HG03521 (cell line): Measurements from ENCODE around the gene CDH26.
A peak's percentile ranks its signal among the peaks of the same experiment; 100 is the strongest.
"Not testable (repeated sequence)": the region's sequence is repeated elsewhere in the genome, so short reads cannot be mapped to it uniquely, and the experiment has no call there.

Source experiments
- ATAC-seq: cut with Tn5 transposase; IDR thresholded peaks from one replicate; pipeline ENCODE4 v1.9.1; 2021; ENCODE audit warnings: mild to moderate bottlenecking, moderate library complexity; ENCODE audit not compliant: unreplicated experiment

CDH26 gene

DNA sequence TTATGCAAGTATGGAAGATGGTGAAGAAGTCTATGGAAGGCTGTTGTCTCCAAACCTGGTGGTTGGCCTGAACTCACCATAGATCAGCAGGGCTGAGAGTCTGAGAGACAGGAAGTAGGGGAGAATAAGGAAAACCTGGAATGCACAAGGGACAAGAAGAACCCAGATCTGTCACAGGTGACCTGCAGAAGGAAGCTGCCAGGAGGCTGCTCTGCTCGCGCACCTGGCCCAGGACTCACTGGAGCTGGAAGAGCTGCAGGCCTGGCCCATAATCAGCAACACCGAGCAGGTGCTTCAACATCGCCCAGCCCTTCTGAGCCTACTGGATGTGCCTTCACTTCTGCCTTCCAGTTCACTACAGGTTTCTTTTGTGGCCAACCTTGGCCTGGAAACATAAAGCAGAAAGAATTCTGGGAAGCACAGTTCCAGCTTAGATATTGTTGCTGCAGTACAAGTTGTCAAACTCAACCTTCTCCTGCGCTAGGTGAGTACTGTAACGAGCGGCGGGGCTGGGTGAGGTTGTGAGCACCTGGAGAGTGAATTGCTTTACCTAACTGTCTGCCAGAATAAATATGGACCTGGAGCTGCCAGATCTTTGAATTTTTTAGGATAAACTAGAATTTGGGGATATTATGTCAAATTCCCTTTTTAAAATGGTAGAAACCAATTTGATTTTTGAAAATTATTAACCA is 82.4 kb downstream of the CDH26 start:
- ATAC-seq: no peak

DNA sequence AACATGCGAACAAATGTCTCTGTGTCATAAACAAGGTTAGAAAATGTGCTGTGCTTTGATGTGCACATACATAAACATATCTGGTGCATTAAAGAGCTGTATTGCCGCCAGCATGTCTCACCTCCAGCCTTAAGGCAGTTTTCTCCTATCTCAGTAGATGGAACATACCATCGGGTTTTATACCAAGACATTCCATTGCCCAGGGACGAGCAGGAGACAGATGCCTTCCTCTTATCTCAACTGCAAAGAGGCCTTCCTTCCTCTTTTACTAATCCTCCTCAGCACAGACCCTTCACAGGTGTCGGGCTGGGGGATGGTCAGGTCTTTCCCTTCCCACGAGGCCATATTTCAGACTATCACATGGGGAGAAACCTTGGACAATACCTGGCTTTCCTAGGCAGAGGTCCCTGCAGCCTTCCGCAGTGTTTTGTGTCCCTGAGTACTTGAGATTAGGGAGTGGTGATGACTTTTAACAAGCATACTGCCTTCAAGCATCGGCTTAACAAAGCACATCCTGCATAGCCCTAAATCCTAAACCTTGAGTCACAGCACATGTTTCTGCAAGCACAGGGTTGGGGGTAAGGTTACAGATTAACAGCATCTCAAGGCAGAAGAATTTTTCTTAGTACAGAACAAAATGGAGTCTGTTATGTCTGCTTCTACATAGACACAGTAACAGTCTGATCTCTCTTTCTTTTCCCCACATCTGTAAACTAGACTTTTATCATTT is 83.4 kb downstream of the CDH26 start:
- ATAC-seq: not testable (repeated sequence)

DNA sequence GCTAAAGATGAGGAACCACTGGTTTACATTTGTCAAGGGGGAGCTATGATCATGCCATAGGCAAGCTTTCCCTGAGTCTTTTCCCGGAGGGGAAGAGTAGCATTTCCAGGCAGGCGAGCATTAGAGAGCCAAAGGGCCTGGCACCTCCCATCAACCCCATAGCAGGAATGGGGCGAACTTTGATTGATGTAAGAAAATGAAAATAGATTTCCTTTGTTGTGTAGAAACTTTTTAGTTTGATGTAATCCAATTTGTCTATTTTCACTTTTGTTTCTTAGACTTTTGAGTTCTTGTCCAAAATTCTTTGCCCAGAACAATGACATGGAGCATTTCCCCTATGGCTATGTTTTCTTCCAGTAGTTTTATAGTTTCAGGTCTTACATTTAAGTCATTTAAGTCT is 85.2 kb downstream of the CDH26 start:
- ATAC-seq: no peak

- ATAC-seq: no peak
Observed at GRCh38 chr20:60046011-60046413, 87.8 kb downstream of the CDH26 start.

DNA sequence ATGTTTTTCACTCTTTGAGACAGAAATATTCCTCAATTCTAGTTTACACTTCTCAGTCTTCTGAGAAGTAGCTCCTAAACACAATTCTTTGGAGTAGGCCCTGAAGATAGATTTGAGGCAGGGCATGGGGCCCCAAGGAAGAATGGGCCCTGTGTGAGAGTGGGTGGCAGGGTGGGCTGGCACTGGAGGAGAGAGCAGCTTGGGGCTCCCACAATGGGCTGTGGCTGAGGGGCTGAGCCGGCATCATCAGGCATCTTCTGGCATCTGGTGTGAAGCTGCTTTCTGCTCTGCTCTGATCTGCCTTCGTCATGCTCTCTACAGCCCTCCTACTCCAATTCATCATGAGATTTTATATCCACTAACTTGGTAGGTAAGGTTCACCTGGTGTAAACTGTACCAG is 88.2 kb downstream of the CDH26 start:
- ATAC-seq: no peak

- no peak for ATAC-seq
Observed at GRCh38 chr20:60046860-60047259, 88.6 kb downstream of the CDH26 start.

- ATAC-seq: no peak
Observed at GRCh38 chr20:60048634-60049521, 90.7 kb downstream of the CDH26 start.

- no peak for ATAC-seq
Observed at GRCh38 chr20:60049601-60050000, 91.4 kb downstream of the CDH26 start.

DNA sequence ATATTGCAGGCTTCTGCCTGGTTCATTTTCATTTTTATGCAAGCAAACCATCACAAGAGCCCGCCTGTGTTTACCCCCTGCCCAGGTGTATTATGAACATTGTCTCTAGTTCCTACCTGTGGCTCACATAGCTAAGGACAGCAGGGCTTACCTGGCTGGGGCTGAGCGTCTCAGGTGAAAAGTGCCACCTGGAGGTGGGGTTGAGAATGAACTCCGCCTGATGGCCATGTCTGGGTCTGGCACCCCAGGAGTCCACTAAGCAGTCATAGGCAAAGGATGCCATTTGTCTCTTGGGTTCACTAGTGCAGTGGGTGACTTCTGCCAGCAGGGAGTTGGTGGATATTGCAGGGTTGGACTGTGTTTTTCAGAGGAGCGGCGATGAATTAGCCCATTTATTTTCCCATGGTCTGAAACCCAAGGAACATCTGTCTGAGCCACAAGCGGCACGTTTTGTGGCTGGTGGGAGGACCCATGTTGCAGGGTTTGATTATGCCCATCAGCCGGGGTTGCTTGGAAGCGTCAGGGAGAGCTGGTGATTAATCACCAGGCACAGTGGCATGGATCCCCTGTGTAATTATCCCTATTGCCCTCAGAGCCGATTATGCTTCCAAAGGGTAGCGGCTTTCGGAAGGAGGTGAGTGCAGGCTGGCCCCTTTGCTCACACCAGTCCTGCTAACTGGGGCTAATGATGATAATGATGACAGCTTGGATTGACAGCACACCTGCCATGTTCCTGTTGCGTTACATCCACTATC is 92.1 kb downstream of the CDH26 start:
- no peak for ATAC-seq

DNA sequence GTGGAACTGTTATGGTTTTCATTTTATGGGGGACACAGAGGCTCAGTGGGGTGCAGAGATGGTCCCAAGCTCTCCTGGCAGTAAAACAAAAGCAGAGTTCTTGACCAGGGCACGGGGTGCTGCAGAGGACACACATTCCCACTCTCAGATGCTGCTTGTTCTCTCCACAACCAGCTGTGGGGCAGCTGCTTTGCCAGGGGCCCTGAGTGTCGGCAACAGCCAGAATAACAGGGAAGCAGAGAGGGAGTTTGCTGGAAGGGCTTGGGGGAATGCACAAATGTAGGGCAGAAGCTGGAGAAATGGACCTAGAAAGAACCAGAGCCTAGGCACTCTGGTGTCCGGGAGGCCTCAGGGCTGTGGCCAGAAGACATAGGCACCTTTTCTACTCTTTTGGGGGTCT is 93.7 kb downstream of the CDH26 start:
- no peak for ATAC-seq

DNA sequence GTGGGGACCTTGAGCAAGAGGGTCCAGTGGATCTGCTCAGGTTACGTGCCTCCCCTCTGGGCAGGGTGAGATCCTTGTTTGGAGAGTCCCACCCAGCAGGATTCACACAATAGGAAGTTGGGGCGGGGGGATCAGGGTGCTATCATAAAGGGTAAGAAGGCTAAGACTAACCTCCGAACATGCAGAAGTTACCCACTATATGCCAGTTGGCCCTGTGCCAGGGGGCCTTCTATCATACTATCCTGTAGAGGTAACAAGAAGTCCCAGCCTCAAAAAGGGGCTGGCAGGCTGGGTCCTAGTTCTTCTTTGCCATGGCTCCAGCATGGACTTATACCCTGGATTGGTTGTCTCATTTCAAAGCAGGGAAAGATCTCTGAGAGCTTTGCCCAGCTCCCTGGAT is 94.1 kb downstream of the CDH26 start:
- ATAC-seq: no peak

DNA sequence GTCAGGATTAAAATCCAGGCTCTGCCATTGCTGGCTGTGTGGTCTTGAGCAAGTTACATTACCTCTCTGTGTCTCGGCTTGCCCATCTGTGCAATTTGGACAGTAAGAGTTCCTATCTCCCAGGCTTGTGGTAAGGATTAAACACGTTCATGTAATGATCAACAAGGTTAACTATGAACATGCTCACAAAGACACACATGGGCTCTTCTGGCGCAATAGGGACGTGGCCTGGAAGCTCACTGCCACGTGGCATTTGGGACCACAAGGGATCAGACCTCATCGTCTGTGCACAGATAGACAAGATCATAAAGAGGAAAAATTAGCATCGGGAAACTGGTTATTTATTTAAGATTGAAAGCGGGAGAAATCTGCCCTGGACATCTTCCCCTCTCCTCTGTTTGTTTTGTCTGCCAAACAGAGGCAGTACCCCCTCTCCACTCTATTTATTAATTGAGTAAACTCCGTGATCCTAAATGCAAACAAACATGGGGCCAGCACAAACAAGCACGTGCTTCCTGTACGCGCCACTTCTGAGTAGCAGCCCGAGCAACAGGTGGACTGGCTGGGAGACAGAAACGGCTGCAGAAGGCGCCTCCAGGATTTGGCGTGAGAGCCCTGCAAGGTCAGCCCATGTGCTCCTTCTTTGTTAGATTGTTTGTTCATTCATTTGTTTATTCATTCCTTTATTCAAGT is 95.0 kb downstream of the CDH26 start:
- no peak for ATAC-seq

GRCh38 chr20:60053818-60054190 is 95.6 kb downstream of the CDH26 start:
- ATAC-seq: no peak

GRCh38 chr20:60054716-60055634 is 96.8 kb downstream of the CDH26 start:
- no peak for ATAC-seq

DNA sequence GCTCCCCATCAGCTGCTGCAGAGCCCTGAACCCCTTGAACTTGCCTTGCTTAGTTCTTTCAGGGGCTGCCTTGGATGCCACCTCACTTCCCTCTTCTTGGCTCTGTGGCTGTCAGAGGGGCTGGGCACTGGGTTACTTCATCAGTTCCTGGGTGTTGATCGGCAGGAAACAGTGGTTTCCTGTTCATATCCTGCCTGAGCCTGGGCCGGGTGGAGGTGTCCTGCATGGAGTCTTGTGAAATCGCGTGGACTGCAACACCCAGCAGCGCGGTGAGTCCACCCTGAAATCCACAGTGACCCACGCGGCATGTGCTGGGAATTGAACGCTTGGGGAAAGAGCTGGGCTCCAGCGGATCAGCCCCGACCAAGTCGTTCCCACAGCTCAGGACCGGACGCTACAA is 97.5 kb downstream of the CDH26 start:
- ATAC-seq: no peak

DNA sequence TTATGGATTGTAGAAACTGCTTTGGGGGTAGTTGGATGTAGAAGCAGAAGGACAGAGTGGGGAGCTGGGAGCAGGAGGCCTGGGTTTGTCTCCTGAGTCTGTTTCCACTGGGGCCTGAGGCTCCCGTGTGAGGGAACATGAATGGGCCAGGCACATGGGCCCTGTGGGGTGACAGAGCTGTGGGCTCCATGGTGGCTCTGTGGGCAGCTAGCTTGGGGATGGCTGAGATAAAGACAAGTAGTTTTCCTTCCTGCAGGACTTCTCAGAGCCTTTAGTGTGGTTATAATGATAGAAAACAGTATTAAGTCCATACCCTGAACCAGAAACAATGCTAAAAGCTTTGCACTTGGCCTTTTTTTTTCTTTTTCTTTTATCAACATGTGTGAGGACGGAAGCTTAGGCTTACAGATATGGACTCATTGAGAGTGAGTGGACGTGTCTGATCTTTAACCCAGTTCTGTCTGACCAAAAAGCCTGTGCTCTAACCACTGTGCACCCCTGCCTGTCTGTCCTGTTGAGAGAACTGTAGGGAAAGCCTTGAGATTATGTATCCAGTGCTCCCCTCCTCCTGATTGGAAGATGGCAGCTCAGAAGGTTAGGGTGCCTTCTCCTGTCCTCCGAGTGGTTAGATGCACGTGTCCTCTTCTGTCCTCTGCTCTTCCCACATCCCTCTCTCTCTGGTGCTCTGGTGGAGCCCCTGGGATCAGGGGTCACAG is 98.3 kb downstream of the CDH26 start:
- no peak for ATAC-seq

DNA sequence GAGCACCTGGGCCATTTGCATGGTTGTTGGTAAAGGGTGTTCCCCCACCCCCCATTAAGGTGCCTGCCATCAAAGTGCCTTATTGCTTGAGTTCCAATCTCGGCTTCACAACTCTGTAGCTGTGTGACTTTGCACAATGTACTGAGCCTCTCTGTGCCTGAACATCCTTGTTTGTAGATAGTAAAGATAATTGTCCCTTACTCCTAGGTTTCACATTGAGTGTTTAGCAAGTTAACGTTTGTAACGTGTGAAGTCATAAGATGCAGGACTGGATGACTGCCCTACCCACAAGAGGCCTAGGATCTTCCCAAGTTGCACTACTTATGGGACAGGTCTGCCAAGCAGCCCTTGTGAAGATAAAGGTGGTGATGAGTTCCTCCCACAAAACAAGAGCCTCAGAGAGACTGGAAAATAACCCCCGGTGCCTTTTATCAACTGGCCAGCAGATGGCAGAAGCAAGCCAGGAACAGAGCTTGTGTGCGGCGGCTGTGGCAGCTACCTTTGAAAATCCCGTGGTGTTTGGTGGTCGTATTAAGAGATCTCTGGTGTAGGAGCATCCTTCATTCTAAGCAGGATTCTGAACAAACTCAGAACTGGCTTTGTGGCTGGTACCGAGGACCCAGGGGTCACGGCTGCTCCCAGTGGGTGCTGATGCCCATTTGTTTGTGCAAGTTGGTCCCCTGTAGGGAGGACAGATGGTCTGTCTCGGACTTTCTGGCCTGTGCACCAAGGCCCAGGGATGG is 99.1 kb downstream of the CDH26 start:
- peak; percentile 35 for ATAC-seq
